IMR-90 (cell line): Measurements from ENCODE around the gene HMGCR. TPM values are rescaled to one million over a fixed set of nuclear protein-coding genes. Genes with fewer than 3 reads are reported as not detected.

Source experiments
- ATAC-seq: fragments of 200-7000 bp; cut with Tn5 transposase; 2 replicates; pipeline ENCODE4 v1.9.1; 2020; ENCODE audit warnings: low read depth, mild to moderate bottlenecking, moderate library complexity
- BruUV-seq: library from RNA; stranded (reverse); fragments of 400-500 nt; replicated peaks from 2 replicates; lab custom pipeline; 2021; lab: Mats Ljungman, UMichigan
- CTCF ChIA-PET: fragments of 300-600 bp; formaldehyde crosslinking; extraction: SDS; loops from one replicate; lab custom pipeline; 2021; ENCODE audit warnings: antibody characterized with exemption; lab: Yijun Ruan, JAX
- POLR2A ChIA-PET: fragments of 300-600 bp; sonication (Branson Sonifier 250); formaldehyde crosslinking; loops from one replicate; lab custom pipeline; 2022; ENCODE audit warnings: antibody characterized with exemption; ENCODE audit not compliant: unreplicated experiment; lab: Charles Lee
- DNase-seq: peaks from one replicate; pipeline ENCODE4 v3.0.0; 2013
- H2AFZ ChIP-seq: replicated peaks from 2 replicates; pipeline ENCODE3; 2013; ENCODE audit warnings: low read length, mild to moderate bottlenecking; ENCODE audit not compliant: poor library complexity
- H2AK5ac ChIP-seq: 2 replicates; pipeline ENCODE4 v1.6.1; 2013; ENCODE audit warnings: low read depth, low read length, inconsistent platforms
- H2AK9ac ChIP-seq: replicated peaks from 2 replicates; pipeline ENCODE3; 2013; ENCODE audit warnings: mild to moderate bottlenecking, low read depth, low read length, moderate library complexity; ENCODE audit not compliant: poor library complexity
- H2BK120ac ChIP-seq: 2 replicates; pipeline ENCODE4 v1.6.1; 2013; ENCODE audit warnings: low read depth, low read length, inconsistent platforms
- H2BK15ac ChIP-seq: 3 replicates; pipeline ENCODE4 v1.6.1; 2013; ENCODE audit warnings: low read depth, low read length, inconsistent platforms
- H2BK20ac ChIP-seq: 2 replicates; pipeline ENCODE4 v1.6.1; 2013; ENCODE audit warnings: low read depth, mild to moderate bottlenecking, inconsistent platforms, low read length, moderate library complexity
- H2BK5ac ChIP-seq: 2 replicates; pipeline ENCODE4 v1.6.1; 2013; ENCODE audit warnings: mild to moderate bottlenecking, low read depth, low read length, inconsistent platforms; ENCODE audit not compliant: poor library complexity, severe bottlenecking
- H3K14ac ChIP-seq: replicated peaks from 2 replicates; pipeline ENCODE4 v1.6.1; 2013; ENCODE audit warnings: low read depth, low read length, inconsistent platforms
- H3K18ac ChIP-seq: 2 replicates; pipeline ENCODE4 v1.6.1; 2013; ENCODE audit warnings: low read depth, low read length, control low read depth
- H3K23ac ChIP-seq: 2 replicates; pipeline ENCODE4 v1.6.1; 2013; ENCODE audit warnings: low read depth, low read length, inconsistent platforms
- H3K27ac ChIP-seq: 2 replicates; pipeline ENCODE4 v1.5.1; 2013; ENCODE audit warnings: mild to moderate bottlenecking, control low read depth, low read length; ENCODE audit not compliant: insufficient read depth
- H3K27me3 ChIP-seq: 2 replicates; pipeline ENCODE4 v1.6.1; 2013; ENCODE audit warnings: low read length; ENCODE audit not compliant: control insufficient read depth, insufficient read depth
- H3K36me3 ChIP-seq: 2 replicates; pipeline ENCODE4 v1.6.1; 2013; ENCODE audit warnings: low read length, mixed read lengths; ENCODE audit not compliant: control insufficient read depth, insufficient read depth
- H3K4ac ChIP-seq: 2 replicates; pipeline ENCODE4 v1.6.1; 2013; ENCODE audit warnings: low read depth, low read length, inconsistent platforms
- H3K4me1 ChIP-seq: 2 replicates; pipeline ENCODE4 v1.6.1; 2013; ENCODE audit warnings: low read length, mixed read lengths; ENCODE audit not compliant: control insufficient read depth, insufficient read depth
- H3K4me2 ChIP-seq: 2 replicates; pipeline ENCODE4 v1.6.1; 2013; ENCODE audit warnings: low read depth, mild to moderate bottlenecking, control low read depth, low read length, moderate library complexity
- H3K4me3 ChIP-seq: 2 replicates; pipeline ENCODE4 v1.5.1; 2013; ENCODE audit warnings: low read depth, mild to moderate bottlenecking, control low read depth, low read length, moderate library complexity; ENCODE audit not compliant: insufficient read depth
- H3K56ac ChIP-seq: 2 replicates; pipeline ENCODE4 v1.6.1; 2013; ENCODE audit warnings: low read length, inconsistent platforms; ENCODE audit not compliant: insufficient read depth; ENCODE audit errors: extremely low read depth
- H3K79me1 ChIP-seq, 2 experiments: 2 replicates each; pipeline ENCODE4 v1.6.1; 2013; ENCODE audit warnings: low read length in 2 of 2, inconsistent platforms in 1 of 2, low read depth in 1 of 2
- H3K9ac ChIP-seq: 2 replicates; pipeline ENCODE4 v1.6.1; 2013; ENCODE audit warnings: low read depth, low read length, control low read depth
- H3K9me1 ChIP-seq: 2 replicates; pipeline ENCODE4 v1.6.1; 2013; ENCODE audit warnings: low read length, inconsistent platforms; ENCODE audit not compliant: insufficient read depth
- H3K9me3 ChIP-seq: 2 replicates; pipeline ENCODE4 v1.6.1; 2013; ENCODE audit warnings: low read length; ENCODE audit not compliant: control insufficient read depth, insufficient read depth
- H4K20me1 ChIP-seq: 2 replicates; pipeline ENCODE4 v1.6.1; 2013; ENCODE audit warnings: low read length, inconsistent platforms; ENCODE audit not compliant: insufficient read depth
- H4K5ac ChIP-seq: 2 replicates; pipeline ENCODE4 v1.6.1; 2013; ENCODE audit warnings: mild to moderate bottlenecking, low read depth, low read length, control low read depth
- H4K8ac ChIP-seq, 2 experiments: 2 replicates each; pipeline ENCODE4 v1.6.1; 2013; ENCODE audit warnings: low read depth in 2 of 2, low read length in 2 of 2, control low read depth in 1 of 2, inconsistent platforms in 1 of 2
- H4K91ac ChIP-seq: 2 replicates; pipeline ENCODE4 v1.6.1; 2013; ENCODE audit warnings: low read depth, low read length, inconsistent platforms; ENCODE audit not compliant: insufficient read depth
- BHLHE40 ChIP-seq: fragments of 150-350 bp; IDR thresholded peaks from 2 replicates; pipeline ENCODE4 v1.6.1; 2016; ENCODE audit warnings: mild to moderate bottlenecking, low read depth, low read length
- MAZ ChIP-seq: IDR thresholded peaks from 2 replicates; pipeline ENCODE4 v1.6.1; 2012; ENCODE audit warnings: low read depth, mild to moderate bottlenecking, low read length, improper control_type of control experiment, moderate library complexity, borderline replicate concordance
- NFE2L2 ChIP-seq: fragments of 150-350 bp; IDR thresholded peaks from 2 replicates; pipeline ENCODE4 v1.6.1; 2016; ENCODE audit warnings: low read depth, mild to moderate bottlenecking, low read length
- POLR2A ChIP-seq: IDR thresholded peaks from 2 replicates; pipeline ENCODE4 v1.6.1; 2012; ENCODE audit warnings: mild to moderate bottlenecking, low read depth, low read length
- RAD21 ChIP-seq: IDR thresholded peaks from 2 replicates; pipeline ENCODE4 v1.6.1; 2012; ENCODE audit warnings: low read length, improper control_type of control experiment
- RFX5 ChIP-seq: IDR thresholded peaks from 2 replicates; pipeline ENCODE4 v1.8.0; 2012; ENCODE audit warnings: low read depth, mild to moderate bottlenecking, low read length, moderate library complexity
- SMC3 ChIP-seq: fragments of 150-350 bp; IDR thresholded peaks from 2 replicates; pipeline ENCODE4 v1.6.1; 2016; ENCODE audit warnings: low read depth, mild to moderate bottlenecking, antibody characterized with exemption, low read length, moderate library complexity
- WGBS, 2 experiments: methylation state at CpG; one replicate each; pipeline versions ENCODE4 v1.1.5 to v1.1.7; 2013; ENCODE audit warnings: missing lambda C conversion rate in 2 of 2; ENCODE audit not compliant: insufficient read length in 1 of 2; ENCODE audit errors: extremely low coverage in 2 of 2; 5-methylcytosine and 5-hydroxymethylcytosine counted together
- dilution Hi-C: fragments of 300-500 bp; cut with HindIII; formaldehyde crosslinking; loops from one replicate; pipeline ENCODE4 v1.14.3; 2018; ENCODE audit warnings: low sequenced_read_pairs; ENCODE audit not compliant: unreplicated experiment
- in situ Hi-C: fragments of 300-500 bp; cut with MboI; formaldehyde crosslinking; loops from 3 replicates; pipeline ENCODE4 v1.14.3; 2019; ENCODE audit warnings: low sequenced_read_pairs, inconsistent platforms, mixed read lengths
- intact Hi-C: fragments of 100-400 bp; cut with micrococcal nuclease; formaldehyde crosslinking; loops from 2 replicates; pipeline ENCODE4 v1.10.0; 2022
- polyA plus RNA-seq, 3 experiments: library from polyadenylated mRNA; depleted of rRNA; stranded (reverse); fragments of >200 nt; gene quantifications; 2 replicates each; pipeline ENCODE4 v1.2.3, GENCODE V29; 2012; ENCODE audit warnings: low replicate concordance in 1 of 3
- total RNA-seq: library from RNA; depleted of rRNA; stranded (reverse); fragments of >200 nt; gene quantifications from 2 replicates; pipeline ENCODE4 v1.2.3, GENCODE V29; 2012
- TF ChIP-seq, protein P1 (sequence below): conservative IDR thresholded peaks from 2 replicates; pipeline ENCODE4 v1.5.1; 2012; ENCODE audit warnings: mild to moderate bottlenecking, low read depth, low read length, improper control_type of control experiment

Gene HMGCR
- total and polyA plus RNA-seq, 2 of the 4 experiments (the other 2 are of a cell fraction): 23.3 to 48.6 TPM

DNA sequence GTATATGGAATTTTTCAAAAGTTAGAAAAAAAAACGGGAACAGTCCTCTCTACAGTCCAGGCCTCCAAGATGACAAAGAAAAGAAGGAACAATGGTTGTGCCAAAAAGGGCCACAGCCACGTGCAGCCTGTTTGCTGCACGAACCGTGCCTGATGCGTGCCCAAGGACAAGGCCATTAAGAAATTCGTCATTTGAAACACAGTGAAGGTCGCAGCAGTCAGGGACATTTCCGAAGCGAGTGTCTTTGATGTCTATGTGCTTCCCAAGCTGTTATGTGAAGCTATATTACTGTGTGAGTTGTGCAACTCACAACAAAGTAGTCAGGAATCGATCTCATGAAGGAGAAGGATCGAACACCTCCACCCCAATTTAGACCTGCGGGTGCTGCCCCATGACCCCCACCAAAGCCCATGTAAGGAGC, 37.4 kb downstream of the HMGCR start:
- no peak overlapping the region for H4K5ac ChIP-seq
- H3K9me3 ChIP-seq: no peaks in the 10 kb centered on the region
- in situ Hi-C loops (loop anchor here (25.0 kb wide), 1 partner anchor 612 kb away; the partner anchor contains the start of genes GFM2 and NSA2), intact Hi-C loops (no loop called here), dilution Hi-C loops (no loop called here)
- H2BK120ac ChIP-seq: no peak overlapping the region
- H2AK9ac ChIP-seq: no peak overlapping the region
- no peak overlapping the region for H3K4me2 ChIP-seq
- no peaks in the 10 kb centered on the region for H4K20me1 ChIP-seq
- no peak overlapping the region for H3K23ac ChIP-seq
- H3K4me3 ChIP-seq: no peak overlapping the region
- H3K9ac ChIP-seq: no peak overlapping the region
- no peak overlapping the region for H2AK5ac ChIP-seq
- no peaks in the 10 kb centered on the region for H3K27me3 ChIP-seq
- peaks cover 14% of the 10 kb centered on the region for H3K36me3 ChIP-seq
- 28% methylated on average over 5 of the region's 12 CpGs; no CpG with 5 or more reads in 1 of the 2 experiments for whole genome bisulfite sequencing, 2 experiments
- BruUV-seq: no TSS peak
- no peak overlapping the region for H2BK5ac ChIP-seq
- no peak overlapping the region for H2BK15ac ChIP-seq
- ChIA-PET CTCF (interaction anchor here (0.6 kb wide), 1 partner anchor 1794 kb away, joined by 4 read pairs; no protein-coding TSS in a partner anchor), POLR2A (interaction anchor here (1.1 kb wide), 1 partner anchor 14 kb away, joined by 11 read pairs; no protein-coding TSS in a partner anchor)
- no peak overlapping the region for H4K91ac ChIP-seq
- H3K56ac ChIP-seq: no peak overlapping the region
- no peak overlapping the region for H4K8ac ChIP-seq
- H3K18ac ChIP-seq: no peak overlapping the region
- H3K79me1 ChIP-seq: no peaks in the 10 kb centered on the region
- H3K4ac ChIP-seq: no peak overlapping the region
- no peak overlapping the region for H3K14ac ChIP-seq
- no peaks in the 10 kb centered on the region; the same call in 1 of the 2 replicates for H3K9me1 ChIP-seq
- ATAC-seq: no peak
- H3K27ac ChIP-seq: no peak overlapping the region
- no peak overlapping the region for H2AFZ ChIP-seq
- no peak for DNase-seq
- TF ChIP-seq BHLHE40: no peak
- TF ChIP-seq RFX5: no peak
- no peak for TF ChIP-seq POLR2A
- TF ChIP-seq SMC3: no peak
- TF ChIP-seq NFE2L2: no peak
- TF ChIP-seq MAZ: no peak
- TF ChIP-seq RAD21: no peak
- TF ChIP-seq, protein P1, sequence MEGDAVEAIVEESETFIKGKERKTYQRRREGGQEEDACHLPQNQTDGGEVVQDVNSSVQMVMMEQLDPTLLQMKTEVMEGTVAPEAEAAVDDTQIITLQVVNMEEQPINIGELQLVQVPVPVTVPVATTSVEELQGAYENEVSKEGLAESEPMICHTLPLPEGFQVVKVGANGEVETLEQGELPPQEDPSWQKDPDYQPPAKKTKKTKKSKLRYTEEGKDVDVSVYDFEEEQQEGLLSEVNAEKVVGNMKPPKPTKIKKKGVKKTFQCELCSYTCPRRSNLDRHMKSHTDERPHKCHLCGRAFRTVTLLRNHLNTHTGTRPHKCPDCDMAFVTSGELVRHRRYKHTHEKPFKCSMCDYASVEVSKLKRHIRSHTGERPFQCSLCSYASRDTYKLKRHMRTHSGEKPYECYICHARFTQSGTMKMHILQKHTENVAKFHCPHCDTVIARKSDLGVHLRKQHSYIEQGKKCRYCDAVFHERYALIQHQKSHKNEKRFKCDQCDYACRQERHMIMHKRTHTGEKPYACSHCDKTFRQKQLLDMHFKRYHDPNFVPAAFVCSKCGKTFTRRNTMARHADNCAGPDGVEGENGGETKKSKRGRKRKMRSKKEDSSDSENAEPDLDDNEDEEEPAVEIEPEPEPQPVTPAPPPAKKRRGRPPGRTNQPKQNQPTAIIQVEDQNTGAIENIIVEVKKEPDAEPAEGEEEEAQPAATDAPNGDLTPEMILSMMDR: no peak
- no peaks in the 10 kb centered on the region for H3K4me1 ChIP-seq
- no peak overlapping the region for H2BK20ac ChIP-seq
